ENCODE measurements around the gene TMOD1.

GRCh38 chr9:97479496-97480159 lies 21.8 kb upstream of the TMOD1 start:
- no peak for TF ChIP-seq CTCF (conservative IDR thresholded peaks at IDR 0.05 in 1 of 2, IDR thresholded peaks at IDR 0.05 in 1 of 2; ENCODE audit: low read depth in 1 of 2, low read length in 2 of 2)
- TF ChIP-seq EZH2 (IDR thresholded peaks at IDR 0.05; ENCODE audit: low read length, missing control alignments), result no peak

All from fibroblast of lung (primary cell).